Embryonic facial prominence (tissue), 1 donor: ENCODE results near the gene CEP112.
A peak's percentile ranks its signal among the peaks of the same experiment; 100 is the strongest.

Experiments used
- DNase-seq: peaks from one replicate; pipeline ENCODE4 v3.0.0-alpha.2; 2016; ENCODE audit errors: extremely low spot score

Gene CEP112

GRCh38 chr17:65656390-65657250, 535.3 kb downstream of the CEP112 start:
- no peak for DNase-seq

- no peak for DNase-seq
Observed at GRCh38 chr17:65655706-65656105, 536.2 kb downstream of the CEP112 start.

GRCh38 chr17:65644545-65644944, 547.4 kb downstream of the CEP112 start:
- no peak for DNase-seq

GRCh38 chr17:65638221-65638975, 553.5 kb downstream of the CEP112 start:
- DNase-seq, result peak; percentile 56

GRCh38 chr17:65637786-65638185, 554.1 kb downstream of the CEP112 start:
- no peak for DNase-seq

GRCh38 chr17:65634533-65634932, 557.4 kb downstream of the CEP112 start:
- no peak for DNase-seq

- no peak for DNase-seq
Observed at GRCh38 chr17:65633988-65634387, 557.9 kb downstream of the CEP112 start.

GRCh38 chr17:65633146-65633881, 558.6 kb downstream of the CEP112 start:
- DNase-seq, result no peak

- no peak for DNase-seq
Observed at GRCh38 chr17:65630502-65630901, 561.4 kb downstream of the CEP112 start.

GRCh38 chr17:65629234-65629690, 562.7 kb downstream of the CEP112 start:
- no peak for DNase-seq

- no peak for DNase-seq
Observed at GRCh38 chr17:65628644-65629036, 563.3 kb downstream of the CEP112 start.

GRCh38 chr17:65627891-65628643, 563.9 kb downstream of the CEP112 start:
- DNase-seq, result no peak

- DNase-seq, result no peak
Observed at GRCh38 chr17:65627108-65627507, 564.8 kb downstream of the CEP112 start.

- DNase-seq, result no peak
Observed at GRCh38 chr17:65626451-65626850, 565.5 kb downstream of the CEP112 start.

GRCh38 chr17:65618516-65618915, 573.4 kb downstream of the CEP112 start:
- DNase-seq, result no peak

GRCh38 chr17:65617496-65617895, 574.4 kb downstream of the CEP112 start:
- DNase-seq, result no peak

- no peak for DNase-seq
Observed at GRCh38 chr17:65609749-65610148, 582.2 kb downstream of the CEP112 start.

GRCh38 chr17:65609286-65609685, 582.6 kb downstream of the CEP112 start:
- DNase-seq, result no peak

- DNase-seq, result no peak
Observed at GRCh38 chr17:65604070-65604469, 587.9 kb downstream of the CEP112 start.

- DNase-seq, result no peak
Observed at GRCh38 chr17:65601881-65602280, 590.1 kb downstream of the CEP112 start.

GRCh38 chr17:65601145-65601544, 590.8 kb downstream of the CEP112 start:
- no peak for DNase-seq
